Gastrocnemius medialis (tissue), 4 donors: ENCODE results near the gene CDC37L1.

Experiments used
- POLR2A ChIP-seq, 2 donors: fragments of 450-650 bp; IDR thresholded peaks; one replicate each; pipeline ENCODE4 v1.6.1; 2017; ENCODE audit warnings: antibody characterized with exemption in 2 of 2, mild to moderate bottlenecking in 2 of 2, moderate library complexity in 2 of 2
- TF ChIP-seq, protein P1 (sequence below), 5 experiments: fragments of 450-650 bp in 3 of 5; fragments of 200-600 bp in 2 of 5; sonication (generic) in 2 of 5; IDR thresholded peaks in 4 of 5; conservative IDR thresholded peaks in 1 of 5; 1 replicate in 4 of 5; 2 replicates in 1 of 5; pipeline ENCODE4 v1.5.1; 2016 to 2019; ENCODE audit warnings: antibody characterized with exemption in 5 of 5, mild to moderate bottlenecking in 3 of 5, moderate library complexity in 3 of 5

DNA sequence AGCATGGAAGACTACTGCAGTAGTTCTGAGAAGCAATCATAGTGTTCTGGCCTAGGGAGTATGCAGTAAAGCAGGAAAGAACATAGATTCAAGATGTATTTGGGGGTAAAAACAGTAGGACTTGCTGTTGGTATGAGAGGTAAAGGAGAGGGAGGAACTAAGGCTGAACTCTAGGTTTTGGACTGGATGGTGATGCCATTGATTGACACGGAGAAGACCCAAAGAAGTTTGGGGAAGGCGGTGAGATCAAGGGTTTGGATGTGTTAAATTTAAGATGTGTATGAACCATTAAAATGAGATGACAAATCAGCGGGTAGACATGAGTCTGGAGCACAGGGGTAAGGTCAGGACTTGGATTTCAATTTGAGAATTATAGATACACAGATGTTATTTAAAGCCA is 2.0 kb upstream of the CDC37L1 start:
- TF ChIP-seq, protein P1, sequence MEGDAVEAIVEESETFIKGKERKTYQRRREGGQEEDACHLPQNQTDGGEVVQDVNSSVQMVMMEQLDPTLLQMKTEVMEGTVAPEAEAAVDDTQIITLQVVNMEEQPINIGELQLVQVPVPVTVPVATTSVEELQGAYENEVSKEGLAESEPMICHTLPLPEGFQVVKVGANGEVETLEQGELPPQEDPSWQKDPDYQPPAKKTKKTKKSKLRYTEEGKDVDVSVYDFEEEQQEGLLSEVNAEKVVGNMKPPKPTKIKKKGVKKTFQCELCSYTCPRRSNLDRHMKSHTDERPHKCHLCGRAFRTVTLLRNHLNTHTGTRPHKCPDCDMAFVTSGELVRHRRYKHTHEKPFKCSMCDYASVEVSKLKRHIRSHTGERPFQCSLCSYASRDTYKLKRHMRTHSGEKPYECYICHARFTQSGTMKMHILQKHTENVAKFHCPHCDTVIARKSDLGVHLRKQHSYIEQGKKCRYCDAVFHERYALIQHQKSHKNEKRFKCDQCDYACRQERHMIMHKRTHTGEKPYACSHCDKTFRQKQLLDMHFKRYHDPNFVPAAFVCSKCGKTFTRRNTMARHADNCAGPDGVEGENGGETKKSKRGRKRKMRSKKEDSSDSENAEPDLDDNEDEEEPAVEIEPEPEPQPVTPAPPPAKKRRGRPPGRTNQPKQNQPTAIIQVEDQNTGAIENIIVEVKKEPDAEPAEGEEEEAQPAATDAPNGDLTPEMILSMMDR (IDR thresholded peaks at IDR 0.05 in 4 of 5, conservative IDR thresholded peaks at IDR 0.05 in 1 of 5): no peak
- no peak for TF ChIP-seq POLR2A (IDR thresholded peaks at IDR 0.05)
